ENCODE results near the gene GSTA4. TPM values are rescaled to one million over a fixed set of nuclear protein-coding genes. Genes with fewer than 3 reads are reported as not detected.

The GSTA4 gene
- total and polyA plus RNA-seq, 4 donors: 7.9 to 22.7 (median 16.8) TPM

DNA sequence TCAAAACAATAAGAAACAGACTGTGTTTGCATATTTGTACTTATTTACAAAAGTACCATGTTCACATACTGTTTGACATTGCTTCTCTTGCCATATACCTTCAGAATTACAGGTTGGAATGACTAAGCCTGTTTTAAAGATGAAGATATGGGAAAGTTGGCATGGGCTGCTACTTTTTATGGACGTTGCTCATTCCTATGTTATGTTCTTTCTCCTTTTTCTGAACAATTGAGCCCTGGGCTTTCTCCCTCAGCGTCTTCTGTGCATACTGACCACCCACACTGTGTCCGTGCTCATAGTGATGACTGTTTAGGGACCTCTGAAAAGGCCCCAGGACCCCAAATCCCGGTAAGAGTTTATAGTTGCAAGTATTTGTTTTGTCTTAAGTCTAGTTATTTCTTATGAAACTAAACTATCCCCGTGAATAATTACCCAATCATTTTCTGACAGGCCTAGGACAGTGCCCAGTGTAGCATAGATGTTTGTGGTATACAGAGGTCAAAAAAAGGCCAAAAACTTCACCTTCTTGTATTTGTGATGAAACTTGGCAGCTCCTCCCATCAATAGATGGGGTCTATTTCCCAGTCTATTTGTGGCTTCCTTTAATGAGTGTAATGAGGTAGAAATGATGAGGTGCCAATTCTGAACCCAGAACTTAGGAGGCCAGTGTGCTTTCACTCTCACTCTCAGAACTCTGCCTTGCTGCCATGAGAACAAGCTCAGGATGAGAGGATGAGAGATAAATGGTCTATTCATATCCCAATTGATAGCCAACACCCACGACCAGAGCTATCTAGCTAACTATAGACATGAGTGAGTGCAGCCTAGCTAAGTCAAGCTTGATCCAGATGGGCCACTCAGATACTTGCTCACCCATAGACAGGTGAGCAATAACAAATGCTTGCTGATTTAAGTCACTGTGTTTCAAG is 40.9 kb downstream of the GSTA4 start:
- no peaks in the 10 kb centered on the region for H3K4me1 ChIP-seq (ENCODE audit: control insufficient read depth in 4 of 4, insufficient read depth in 4 of 4, low read length in 3 of 4)
- H3K27me3 ChIP-seq (ENCODE audit: control insufficient read depth in 4 of 4, insufficient read depth in 4 of 4, low read length in 3 of 4): no peaks in the 10 kb centered on the region
- no peak for TF ChIP-seq JUND (IDR thresholded peaks at IDR 0.05)
- TF ChIP-seq TAF1 (conservative IDR thresholded peaks at IDR 0.05): no peak
- TF ChIP-seq RAD21 (IDR thresholded peaks at IDR 0.05): no peak
- TF ChIP-seq, protein P1, sequence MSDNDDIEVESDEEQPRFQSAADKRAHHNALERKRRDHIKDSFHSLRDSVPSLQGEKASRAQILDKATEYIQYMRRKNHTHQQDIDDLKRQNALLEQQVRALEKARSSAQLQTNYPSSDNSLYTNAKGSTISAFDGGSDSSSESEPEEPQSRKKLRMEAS (IDR thresholded peaks at IDR 0.05): no peak
- TF ChIP-seq HNF4G (IDR thresholded peaks at IDR 0.05): no peak
- TF ChIP-seq, protein P2, sequence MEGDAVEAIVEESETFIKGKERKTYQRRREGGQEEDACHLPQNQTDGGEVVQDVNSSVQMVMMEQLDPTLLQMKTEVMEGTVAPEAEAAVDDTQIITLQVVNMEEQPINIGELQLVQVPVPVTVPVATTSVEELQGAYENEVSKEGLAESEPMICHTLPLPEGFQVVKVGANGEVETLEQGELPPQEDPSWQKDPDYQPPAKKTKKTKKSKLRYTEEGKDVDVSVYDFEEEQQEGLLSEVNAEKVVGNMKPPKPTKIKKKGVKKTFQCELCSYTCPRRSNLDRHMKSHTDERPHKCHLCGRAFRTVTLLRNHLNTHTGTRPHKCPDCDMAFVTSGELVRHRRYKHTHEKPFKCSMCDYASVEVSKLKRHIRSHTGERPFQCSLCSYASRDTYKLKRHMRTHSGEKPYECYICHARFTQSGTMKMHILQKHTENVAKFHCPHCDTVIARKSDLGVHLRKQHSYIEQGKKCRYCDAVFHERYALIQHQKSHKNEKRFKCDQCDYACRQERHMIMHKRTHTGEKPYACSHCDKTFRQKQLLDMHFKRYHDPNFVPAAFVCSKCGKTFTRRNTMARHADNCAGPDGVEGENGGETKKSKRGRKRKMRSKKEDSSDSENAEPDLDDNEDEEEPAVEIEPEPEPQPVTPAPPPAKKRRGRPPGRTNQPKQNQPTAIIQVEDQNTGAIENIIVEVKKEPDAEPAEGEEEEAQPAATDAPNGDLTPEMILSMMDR (IDR thresholded peaks at IDR 0.05; ENCODE audit: low read depth, low read length, missing input control): no peak
- TF ChIP-seq, protein P3, sequence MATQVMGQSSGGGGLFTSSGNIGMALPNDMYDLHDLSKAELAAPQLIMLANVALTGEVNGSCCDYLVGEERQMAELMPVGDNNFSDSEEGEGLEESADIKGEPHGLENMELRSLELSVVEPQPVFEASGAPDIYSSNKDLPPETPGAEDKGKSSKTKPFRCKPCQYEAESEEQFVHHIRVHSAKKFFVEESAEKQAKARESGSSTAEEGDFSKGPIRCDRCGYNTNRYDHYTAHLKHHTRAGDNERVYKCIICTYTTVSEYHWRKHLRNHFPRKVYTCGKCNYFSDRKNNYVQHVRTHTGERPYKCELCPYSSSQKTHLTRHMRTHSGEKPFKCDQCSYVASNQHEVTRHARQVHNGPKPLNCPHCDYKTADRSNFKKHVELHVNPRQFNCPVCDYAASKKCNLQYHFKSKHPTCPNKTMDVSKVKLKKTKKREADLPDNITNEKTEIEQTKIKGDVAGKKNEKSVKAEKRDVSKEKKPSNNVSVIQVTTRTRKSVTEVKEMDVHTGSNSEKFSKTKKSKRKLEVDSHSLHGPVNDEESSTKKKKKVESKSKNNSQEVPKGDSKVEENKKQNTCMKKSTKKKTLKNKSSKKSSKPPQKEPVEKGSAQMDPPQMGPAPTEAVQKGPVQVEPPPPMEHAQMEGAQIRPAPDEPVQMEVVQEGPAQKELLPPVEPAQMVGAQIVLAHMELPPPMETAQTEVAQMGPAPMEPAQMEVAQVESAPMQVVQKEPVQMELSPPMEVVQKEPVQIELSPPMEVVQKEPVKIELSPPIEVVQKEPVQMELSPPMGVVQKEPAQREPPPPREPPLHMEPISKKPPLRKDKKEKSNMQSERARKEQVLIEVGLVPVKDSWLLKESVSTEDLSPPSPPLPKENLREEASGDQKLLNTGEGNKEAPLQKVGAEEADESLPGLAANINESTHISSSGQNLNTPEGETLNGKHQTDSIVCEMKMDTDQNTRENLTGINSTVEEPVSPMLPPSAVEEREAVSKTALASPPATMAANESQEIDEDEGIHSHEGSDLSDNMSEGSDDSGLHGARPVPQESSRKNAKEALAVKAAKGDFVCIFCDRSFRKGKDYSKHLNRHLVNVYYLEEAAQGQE (IDR thresholded peaks at IDR 0.05): no peak
- TF ChIP-seq, protein P4, sequence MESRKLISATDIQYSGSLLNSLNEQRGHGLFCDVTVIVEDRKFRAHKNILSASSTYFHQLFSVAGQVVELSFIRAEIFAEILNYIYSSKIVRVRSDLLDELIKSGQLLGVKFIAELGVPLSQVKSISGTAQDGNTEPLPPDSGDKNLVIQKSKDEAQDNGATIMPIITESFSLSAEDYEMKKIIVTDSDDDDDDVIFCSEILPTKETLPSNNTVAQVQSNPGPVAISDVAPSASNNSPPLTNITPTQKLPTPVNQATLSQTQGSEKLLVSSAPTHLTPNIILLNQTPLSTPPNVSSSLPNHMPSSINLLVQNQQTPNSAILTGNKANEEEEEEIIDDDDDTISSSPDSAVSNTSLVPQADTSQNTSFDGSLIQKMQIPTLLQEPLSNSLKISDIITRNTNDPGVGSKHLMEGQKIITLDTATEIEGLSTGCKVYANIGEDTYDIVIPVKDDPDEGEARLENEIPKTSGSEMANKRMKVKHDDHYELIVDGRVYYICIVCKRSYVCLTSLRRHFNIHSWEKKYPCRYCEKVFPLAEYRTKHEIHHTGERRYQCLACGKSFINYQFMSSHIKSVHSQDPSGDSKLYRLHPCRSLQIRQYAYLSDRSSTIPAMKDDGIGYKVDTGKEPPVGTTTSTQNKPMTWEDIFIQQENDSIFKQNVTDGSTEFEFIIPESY (IDR thresholded peaks at IDR 0.05): no peak
- no peak for TF ChIP-seq NR2F2 (IDR thresholded peaks at IDR 0.05)
- TF ChIP-seq YY1 (IDR thresholded peaks at IDR 0.05): no peak
- no peak for TF ChIP-seq EGR1 (IDR thresholded peaks at IDR 0.05; ENCODE audit: low read depth in 2 of 2)
- TF ChIP-seq FOXA2 (IDR thresholded peaks at IDR 0.05): no peak
- no peak for TF ChIP-seq FOXA1 (IDR thresholded peaks at IDR 0.05)
- no peak for TF ChIP-seq HNF4A (conservative IDR thresholded peaks at IDR 0.05)
- TF ChIP-seq GABPA (IDR thresholded peaks at IDR 0.05 in 1 of 2, conservative IDR thresholded peaks at IDR 0.05 in 1 of 2): no peak
- no peak for TF ChIP-seq SP1 (IDR thresholded peaks at IDR 0.05)
- no peak for TF ChIP-seq RXRA (IDR thresholded peaks at IDR 0.05)
- H3K4me3 ChIP-seq (ENCODE audit: low read depth in 1 of 3, low read length in 3 of 3): no peak overlapping the region
- no peak overlapping the region for H3K9ac ChIP-seq (ENCODE audit: low read depth in 1 of 2, low read length in 2 of 2)
- no peak for DNase-seq (ENCODE audit: low spot score)
- H3K27ac ChIP-seq (ENCODE audit: low read depth in 1 of 2, low read length in 2 of 2): no peak overlapping the region
- no peaks in the 10 kb centered on the region for H3K9me3 ChIP-seq (ENCODE audit: control insufficient read depth in 4 of 4, low read length in 3 of 4)
- no peaks in the 10 kb centered on the region for H3K36me3 ChIP-seq (ENCODE audit: control insufficient read depth in 4 of 4, insufficient read depth in 3 of 4, low read depth in 1 of 4, low read length in 3 of 4)
- WGBS: 71% methylated on average over 6 of the region's 6 CpGs
